SW480 (cell line): ENCODE results near the gene TPRG1.

Experiments used
- DNase-seq: peaks from one replicate; pipeline ENCODE4 v3.0.0-alpha.2; 2016; ENCODE audit warnings: low spot score

TPRG1 gene, protein sequence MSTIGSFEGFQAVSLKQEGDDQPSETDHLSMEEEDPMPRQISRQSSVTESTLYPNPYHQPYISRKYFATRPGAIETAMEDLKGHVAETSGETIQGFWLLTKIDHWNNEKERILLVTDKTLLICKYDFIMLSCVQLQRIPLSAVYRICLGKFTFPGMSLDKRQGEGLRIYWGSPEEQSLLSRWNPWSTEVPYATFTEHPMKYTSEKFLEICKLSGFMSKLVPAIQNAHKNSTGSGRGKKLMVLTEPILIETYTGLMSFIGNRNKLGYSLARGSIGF

DNA sequence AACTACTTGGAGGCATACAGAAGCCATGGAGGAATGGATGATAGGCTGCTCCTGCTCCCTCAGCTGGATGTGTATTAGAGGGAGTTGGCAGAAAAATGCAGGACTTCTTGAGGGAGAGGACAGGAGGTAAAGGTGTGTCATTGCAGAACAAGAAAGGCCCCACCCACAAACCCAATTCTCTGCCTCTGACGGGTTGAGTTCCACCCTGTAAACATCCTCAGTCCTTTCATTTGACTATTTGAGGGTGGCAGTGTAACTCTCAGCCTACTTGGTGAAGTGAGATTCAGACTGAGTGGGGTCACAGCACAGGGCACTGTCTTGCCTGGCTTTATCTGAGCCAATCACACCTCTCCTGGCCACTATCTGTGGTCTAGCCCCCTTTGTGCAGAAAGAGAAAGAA lies at the start of gene TPRG1:
Gene TPRG1 (plus strand): TSS at position 265 of the 400 bp plus-strand sequence. CDS start 35,414 bp downstream, outside the sequence.
- DNase-seq = no peak

DNA sequence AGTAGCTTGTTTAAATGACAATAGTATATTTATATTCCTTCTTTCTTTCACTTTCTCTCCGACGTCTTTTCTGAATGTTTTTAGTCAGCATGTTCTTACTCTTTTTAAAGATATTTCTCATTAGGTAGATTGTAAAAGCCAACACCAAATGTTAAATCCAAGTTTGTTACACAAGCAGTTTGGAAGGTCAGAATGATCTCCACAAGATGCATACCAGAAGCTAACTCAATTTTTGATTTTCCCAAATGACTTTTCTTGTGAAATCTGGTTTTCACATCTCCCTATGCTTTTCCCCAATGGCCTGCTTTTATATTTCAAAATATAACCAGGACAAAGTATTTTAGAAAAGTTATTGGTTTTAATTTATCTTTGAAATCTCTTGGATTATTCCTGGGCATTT lies 49.7 kb upstream of the TPRG1 start:
- no peak for DNase-seq

DNA sequence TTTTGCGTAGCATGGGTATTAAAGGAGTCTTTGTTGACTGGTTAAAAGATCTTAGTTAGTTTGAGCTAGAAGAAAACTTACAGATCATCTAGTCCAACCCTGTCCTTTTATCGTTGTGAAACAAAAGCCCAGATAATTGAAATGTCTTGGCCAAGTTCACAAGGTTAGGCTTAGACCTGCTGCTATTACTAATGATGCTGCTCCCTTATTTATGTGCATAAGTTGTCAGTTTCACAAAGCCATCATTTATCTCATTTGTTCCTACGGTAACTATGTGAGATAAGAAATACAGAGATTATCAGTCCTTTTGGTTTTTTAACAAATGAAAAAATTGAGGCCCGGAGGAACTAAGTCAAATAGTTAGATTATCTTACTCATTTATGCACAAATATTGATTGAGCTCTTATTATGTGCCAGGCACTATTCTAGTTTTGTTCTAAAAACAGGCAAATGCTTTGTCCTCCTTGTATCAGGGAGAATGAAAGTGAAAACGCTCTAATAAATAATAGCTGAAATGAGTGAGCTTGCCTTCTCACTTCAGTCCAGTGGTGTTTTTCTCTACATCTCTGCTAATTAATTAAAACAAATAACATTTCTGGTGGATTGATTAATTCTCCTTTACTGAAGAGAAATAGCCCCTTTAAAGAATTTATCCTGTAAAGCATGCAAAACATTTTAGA lies 49.1 kb upstream of the TPRG1 start:
- DNase-seq = no peak

DNA sequence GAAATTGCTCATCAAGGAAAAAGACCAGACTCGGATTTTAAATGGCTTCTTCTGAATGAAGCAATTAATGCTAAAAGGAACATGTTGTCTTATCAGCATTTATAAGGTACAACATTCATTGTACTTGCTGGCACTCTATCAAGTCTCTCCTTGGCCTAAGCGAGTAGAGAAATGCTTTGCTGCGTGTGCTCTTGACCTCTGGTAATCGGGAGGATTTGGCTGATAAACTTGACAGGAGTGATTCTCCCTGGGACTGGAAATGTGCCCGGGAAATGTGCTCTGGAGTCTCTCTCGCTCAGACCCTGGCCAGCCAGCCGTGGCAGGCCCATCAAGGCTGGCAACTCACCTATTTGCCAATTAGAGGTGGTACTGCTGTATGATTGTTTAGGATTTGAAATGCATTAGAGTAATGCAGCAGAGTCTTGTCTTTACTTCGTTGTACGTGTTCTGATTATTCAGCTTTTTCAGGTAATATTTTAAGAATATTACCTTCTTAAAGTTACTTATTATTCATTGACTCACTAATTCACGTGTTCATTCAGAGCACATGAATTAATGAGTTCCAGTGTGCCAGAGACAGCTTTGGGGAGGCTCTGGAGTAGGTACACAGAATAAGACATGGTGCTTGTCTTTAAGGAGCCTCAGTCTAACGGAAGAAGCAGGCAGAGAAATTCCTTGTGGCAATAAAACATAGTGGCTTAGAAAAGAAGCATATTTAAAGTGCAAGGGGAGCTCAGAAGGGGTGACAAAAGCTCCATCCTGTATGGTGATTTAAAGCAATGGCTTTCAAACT lies 48.0 kb upstream of the TPRG1 start:
- no peak for DNase-seq

DNA sequence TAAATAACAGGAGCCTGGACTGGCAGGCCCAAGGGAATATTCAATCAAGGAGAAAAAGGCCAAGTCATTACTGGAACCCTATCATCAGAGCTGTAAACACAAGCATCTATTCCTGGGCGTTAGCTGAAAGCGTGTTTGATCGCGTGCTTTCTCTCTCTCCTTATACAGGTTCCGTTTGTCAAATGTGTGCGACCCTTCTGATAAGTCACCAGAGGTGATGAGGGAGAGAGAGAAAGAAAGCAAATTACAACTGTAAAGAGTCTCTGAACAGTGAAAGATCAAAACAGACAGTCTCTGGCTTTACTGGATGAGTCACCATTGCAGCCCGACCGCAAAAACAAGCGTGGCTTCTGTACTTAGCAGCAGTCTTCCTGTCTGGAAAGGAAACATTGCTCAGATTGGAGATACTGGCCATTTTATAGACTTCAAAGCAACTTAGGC lies 39.5 kb upstream of the TPRG1 start:
- peak; percentile 95 for DNase-seq

DNA sequence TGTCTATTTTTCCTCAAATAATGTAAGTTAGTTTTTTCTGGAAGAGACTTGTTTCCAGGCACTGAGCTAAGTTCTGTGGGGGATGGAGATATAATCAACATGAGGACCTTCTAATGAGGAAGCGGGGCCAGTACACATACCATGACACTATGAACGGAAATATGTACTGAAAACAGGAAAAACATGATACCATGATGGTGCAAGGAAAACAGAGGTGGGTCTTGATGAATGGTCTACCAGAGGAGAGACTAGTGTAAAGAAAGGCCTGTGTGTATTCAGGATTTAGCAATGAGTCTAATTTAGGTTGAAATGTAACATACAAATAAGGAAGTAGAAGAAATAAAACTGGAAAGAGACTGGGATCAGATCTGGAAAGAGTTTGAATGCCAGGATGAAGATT lies 38.9 kb upstream of the TPRG1 start:
- no peak for DNase-seq

DNA sequence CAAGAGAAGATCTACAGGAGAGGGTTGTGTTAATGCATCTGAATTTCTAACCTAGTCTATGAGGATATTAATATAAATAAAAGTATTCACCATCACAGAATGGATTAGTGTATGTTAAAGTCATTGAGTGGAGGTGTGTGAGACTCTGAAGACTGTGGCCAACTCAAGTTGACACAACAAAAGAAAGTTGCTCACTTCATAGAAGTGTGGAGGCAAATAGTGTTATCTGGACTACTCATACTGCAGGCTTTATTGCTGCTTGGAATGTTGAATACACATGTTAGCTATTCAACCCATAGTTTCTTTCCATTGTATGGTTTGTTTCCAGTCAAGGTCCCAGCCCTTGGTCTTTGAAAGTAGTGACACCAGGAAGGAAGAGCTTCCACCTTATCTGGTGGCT lies 38.0 kb upstream of the TPRG1 start:
- DNase-seq = no peak

DNA sequence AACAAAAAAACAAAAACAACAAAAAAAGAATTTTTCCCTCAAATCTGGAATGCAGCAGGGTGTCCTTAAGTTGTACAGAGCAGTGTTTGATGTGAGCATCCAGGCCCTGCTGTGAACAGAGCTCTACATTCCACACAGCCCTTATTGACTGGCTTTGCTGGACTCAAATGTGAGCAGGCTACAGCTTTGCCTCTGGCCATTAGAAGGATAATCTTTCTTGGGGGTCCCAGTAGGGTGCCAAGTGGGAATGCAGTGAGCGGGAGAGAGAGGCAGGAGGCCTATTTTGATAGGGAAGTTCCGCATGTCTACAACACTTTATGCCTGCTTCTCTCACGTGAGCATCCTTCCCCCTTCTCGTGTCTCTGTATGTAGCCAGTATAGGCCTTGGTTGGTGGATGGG lies 34.4 kb upstream of the TPRG1 start:
- no peak for DNase-seq

DNA sequence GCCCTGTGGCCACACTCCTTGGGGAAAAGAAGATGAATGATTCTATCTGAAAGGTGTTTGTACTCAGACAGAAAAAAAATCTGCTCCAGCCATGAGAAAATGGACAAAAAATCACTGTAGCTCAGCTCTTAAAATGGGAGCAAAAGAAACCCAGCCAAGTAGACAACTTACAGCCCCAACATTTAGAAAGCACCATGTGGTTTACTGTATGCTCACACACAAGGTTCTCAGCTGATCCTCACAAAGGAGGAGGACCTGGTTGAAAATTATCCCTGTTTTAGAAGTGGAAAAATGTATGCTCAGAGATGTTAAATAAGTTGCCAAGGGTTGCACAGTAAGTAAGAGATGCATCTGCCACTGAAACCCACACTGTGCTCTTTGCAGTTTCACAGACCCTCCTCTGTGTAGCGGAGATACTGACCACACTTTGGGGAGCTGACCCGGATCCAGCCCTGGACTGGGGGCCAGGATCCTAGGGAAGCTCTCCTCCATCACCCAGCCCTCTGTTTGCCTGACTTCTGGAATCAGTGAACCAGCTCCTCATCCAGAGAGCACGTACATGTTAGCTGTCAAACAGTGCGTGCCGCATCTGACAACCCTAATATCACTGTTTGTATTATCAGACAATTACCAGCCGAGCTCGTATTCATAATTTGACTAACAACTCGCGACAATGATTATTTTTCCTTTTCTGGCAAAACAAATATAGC lies 32.7 kb upstream of the TPRG1 start:
- no peak for DNase-seq

DNA sequence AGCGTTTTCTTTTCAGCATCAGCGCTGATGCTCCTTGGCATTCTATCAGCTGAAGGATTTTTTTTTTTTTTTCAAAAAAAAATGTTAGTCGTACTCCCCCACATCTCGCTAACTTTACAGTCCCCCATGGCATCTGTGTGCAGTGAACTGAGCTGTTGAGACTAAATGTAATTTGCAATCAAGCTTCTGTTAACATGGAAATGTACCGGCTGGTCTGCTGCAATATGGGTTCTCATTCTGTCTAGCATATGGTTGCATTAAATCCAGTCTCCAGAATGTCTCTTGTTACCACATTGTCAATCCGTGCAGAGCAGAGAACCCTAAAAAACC lies 32.2 kb upstream of the TPRG1 start:
- no peak for DNase-seq

DNA sequence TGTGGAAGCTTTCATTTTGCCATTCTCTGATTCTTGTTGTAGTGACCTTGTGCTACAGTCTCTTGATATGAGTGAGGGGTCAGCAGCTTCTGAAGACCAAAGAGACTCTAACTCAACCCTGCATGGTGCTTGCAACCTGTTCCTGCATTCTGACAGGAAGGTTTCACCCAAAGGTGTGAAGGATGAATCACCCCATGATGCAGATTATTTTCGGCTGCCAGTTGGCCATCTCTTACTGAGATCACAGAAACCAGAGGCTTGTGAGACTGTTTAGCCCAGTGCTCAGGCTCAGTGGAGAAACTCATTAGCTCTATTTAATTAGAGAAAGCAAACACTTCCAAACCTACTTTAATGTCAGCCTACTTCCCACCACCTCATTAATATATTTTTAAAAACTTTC lies 29.2 kb upstream of the TPRG1 start:
- DNase-seq = no peak

DNA sequence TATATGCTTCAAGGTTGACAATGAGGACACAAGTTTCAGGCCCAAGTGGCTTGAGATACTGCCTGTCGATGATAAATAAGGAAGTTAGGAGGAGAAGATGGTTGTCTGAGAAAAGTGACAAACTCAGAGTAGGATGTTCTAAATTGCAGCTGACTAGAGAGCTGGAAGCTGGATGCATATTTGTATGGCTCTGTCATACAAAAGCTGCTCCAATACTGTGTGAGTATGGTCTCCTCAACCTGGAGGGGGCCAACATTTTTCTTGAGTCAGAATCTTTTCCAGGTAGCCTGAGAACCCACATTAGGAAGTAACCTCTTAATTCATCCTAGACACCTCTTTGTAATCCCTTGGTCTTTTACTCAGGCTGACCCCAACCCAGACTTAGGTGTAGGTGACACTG lies 28.4 kb upstream of the TPRG1 start:
- DNase-seq = no peak

DNA sequence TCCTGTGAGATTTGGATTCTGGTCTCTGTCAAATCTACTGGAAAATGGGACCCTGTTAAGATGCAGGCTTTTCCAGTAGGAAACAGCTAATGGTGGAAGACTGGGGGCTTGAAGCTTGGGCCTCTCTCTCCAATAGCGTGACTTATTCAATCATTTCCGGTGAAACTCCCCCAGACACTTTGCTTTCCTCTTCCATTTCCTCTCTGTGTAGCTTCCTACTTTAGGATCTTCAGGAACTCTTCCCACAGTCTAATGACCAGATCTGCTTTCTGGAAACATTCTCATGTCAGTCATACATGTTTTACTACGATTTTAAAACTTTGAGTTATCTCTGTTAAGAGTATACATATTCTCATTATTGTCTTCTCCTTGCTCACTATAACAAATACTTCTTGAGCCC lies 28.0 kb upstream of the TPRG1 start:
- no peak for DNase-seq

DNA sequence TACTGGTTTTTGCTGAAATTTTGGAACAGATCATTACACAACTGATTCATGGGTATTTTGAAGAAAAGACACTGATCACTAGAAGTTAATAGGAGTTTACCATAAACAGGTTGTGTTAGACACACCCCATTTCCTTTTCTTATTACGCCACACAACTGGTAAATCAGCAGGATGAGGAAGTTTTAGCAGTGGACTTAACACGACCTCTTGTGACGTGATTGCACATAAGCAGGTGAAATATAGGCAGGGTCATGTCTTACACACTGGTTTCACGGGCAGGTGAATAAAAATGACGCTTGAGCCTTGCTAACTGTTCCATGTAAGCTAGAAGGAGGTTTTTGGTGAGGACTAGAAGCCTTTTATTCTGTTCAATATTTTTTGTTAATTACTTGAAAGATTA lies 27.1 kb upstream of the TPRG1 start:
- peak; percentile 79 for DNase-seq

DNA sequence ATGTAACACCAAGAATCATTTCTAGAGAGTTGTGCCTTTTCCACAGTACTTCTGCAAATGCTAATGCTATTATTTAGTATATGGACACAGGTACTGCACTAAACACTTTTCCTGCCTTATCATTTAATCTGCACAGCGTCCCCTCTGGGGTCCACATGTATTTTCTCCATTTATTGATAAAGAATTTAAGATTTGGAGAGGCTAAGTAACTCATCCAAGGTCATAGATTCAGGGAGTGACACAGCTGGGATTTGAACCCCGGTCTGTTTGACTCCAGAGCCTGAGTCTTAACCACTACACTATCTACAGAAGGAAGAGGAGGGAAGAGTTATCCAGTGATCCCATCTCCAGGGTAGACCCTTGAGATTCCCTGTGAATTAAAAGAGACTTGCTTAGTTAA lies 24.9 kb upstream of the TPRG1 start:
- DNase-seq = no peak

DNA sequence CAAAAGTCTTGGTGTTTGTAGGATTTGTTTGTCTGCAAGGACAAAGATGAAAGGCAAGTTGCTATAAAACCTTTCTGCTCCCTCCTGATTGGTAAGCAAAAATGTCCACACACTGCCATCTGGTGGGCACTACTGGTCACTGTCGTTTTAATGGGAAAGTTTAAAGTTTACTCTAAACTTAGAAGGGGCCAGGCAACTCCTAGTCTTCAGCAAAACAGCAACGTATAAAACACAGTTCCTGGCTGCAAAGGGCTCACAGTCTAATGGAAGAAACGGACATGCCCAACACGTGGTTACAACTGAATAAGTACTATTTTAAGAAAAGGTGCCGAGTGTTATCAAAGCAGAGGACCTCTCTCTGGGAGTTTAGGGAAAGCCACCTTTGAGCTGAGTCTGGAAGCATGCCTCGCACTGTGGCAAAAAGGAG lies 23.7 kb upstream of the TPRG1 start:
- peak; percentile 68 for DNase-seq

DNA sequence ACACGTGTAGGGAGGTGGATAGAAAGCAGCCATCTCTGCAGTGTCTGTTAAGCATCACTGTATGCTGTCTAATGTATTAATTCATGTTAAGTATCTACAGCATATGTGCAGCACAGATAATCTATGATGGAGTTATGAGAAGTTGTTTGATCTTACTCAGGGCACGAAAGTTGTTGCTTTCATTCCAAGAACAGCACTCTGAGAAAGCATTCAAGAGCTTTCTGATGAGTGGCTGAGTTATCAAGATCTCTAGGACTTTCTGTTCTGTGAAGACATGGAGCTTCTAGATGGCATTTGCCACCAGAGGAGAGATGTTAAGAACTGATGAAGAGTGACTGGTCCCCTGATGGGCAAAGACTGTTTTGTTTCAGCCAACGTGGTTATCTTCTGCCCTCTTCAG lies 22.6 kb upstream of the TPRG1 start:
- DNase-seq = no peak

DNA sequence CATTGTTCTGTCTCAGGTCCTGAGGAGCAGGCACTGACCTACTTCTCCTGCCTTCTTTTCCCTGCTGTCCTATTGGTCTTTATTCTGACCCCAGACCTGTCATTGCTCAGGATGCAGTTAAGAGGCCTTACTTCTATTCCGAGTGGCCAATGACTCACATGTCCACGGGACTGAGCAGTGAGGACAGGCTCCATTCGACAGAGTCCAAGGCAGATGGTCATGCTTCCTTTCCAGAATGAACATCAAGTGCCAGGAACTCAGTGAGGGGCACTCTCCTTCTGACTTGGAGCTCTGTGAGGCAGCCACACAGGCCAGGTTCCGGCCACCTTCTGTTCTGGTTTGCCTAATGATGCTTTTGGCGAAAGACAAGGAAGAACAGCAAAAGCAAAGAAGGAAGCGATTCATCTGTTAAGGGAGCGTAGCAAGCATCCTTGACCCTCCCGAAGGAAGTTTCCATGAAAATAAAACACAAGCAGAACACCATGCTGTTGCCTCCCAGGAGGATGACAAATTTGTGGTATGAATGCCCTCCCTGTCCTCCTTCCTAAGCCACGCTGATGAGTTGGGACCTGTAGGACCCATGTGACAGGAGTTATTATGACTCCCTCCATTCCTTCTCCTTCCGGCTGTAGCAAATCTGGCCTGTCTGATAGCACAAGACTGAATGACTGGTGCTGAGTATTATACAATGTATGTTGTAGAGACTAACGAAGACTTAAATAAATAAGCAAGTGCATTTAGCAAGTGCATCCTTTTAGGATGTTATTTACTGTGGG lies 14.4 kb upstream of the TPRG1 start:
- no peak for DNase-seq

DNA sequence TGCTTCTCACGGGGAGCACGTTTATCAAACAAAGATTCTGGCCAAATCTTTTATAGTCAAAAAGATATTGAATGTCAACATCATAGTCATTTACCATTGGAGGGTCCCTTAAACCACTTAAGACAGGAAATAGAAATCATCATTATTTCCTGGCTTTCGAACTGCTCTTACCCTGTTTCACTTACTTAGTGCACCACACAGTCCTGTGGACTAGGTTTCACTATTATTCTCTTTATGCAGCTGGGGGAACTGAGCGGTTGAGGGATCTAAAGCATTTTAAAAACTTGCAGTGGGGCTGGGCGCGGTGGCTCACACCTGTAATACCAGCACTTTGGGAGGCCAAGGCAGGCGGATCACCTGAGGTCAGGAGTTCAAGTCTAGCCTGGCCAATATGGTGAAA lies 13.7 kb upstream of the TPRG1 start:
- no peak for DNase-seq

DNA sequence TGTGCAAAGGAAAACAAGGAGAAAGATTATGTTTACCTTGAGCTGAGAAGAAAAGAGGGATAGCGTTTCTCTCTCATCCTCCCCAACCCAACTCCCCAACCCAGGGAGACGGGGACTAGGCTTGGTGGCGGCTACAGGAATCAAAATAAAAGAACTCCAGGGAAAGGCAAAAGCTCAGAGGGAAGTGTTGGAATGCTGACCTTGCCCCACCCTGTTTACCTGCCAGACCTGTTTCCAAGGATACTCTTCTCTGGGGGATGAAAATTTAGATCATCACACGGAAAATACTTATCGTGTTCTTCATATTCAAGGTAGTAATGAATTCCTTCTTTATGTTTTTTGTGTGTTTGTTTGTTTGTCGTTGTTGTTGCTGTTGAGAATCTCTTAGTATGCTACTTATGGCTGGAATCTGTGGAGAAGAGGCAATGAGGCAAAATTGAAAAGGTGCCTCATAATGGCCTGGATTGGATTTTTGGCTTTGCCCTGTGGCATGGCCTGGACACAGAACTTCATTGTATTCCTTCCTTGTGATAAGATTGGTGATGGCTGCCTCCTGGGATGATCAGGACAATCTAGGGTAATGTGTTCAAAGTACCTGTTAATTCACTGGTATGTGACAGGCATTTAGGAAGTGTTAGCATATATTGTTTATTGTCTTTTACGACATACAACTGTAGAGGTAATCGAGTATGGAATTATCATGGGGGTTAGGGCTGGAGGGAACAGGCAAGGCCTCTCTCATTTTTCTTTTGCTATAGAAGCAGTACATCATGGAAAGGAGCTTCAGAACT lies 11.1 kb upstream of the TPRG1 start:
- DNase-seq = peak; percentile 51

DNA sequence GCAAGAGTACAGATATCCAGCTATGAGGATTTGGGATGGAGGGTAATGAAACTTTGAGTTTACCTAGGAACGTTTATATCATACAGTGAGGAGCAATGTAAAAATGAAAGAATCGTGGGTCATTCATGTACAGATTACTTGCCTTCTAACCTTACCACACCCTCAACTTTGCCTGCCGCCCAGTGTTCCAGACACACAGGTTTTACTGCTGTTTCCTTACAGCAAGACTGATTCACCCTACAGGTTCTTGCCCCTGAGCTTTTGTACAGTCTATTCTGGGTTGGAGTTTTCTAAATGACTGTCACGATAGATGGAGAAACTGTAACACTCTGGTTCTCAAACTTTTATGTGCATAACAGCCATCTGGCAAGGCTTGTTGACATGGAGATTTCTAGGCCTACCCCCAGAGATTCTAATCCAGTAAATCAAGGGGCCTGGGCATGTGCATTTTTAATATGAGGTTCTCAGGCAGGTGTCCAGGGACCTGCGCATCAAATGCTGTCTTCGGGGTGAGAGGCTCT lies 6.6 kb upstream of the TPRG1 start:
- DNase-seq = no peak
